HG02884 (cell line): Measurements from ENCODE around the gene MC1R.
"Not testable (repeated sequence)": the region's sequence is repeated elsewhere in the genome, so short reads cannot be mapped to it uniquely, and the experiment has no call there.

Experiments
- ATAC-seq: cut with Tn5 transposase; IDR thresholded peaks from one replicate; pipeline ENCODE4 v1.9.1; 2021; ENCODE audit warnings: mild to moderate bottlenecking, moderate library complexity; ENCODE audit not compliant: unreplicated experiment

MC1R gene

GRCh38 chr16:89957216-89957785 is 38.6 kb downstream of the MC1R start:
- ATAC-seq = no peak

GRCh38 chr16:89958068-89958467 is 39.4 kb downstream of the MC1R start:
- ATAC-seq = no peak

DNA sequence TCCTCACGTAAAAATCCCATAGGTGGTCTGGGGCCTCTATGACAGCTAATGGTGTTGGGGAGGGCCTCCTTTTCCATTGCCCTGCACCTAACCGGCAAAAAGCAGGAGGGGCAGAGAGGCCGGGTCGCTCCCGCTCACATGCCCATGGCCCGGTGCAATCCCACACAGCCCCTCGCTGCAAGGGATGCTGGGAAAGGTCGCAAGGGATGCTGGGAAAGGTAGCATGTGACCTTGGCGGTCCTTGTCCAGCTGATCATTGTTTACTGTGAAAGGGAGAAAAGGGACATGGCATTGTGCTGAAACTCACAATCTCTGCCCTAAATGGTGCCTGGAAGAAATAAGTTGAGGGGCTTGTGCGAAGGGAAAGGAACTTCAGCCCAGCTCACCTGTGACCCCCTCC is 39.9 kb downstream of the MC1R start:
- ATAC-seq = no peak

DNA sequence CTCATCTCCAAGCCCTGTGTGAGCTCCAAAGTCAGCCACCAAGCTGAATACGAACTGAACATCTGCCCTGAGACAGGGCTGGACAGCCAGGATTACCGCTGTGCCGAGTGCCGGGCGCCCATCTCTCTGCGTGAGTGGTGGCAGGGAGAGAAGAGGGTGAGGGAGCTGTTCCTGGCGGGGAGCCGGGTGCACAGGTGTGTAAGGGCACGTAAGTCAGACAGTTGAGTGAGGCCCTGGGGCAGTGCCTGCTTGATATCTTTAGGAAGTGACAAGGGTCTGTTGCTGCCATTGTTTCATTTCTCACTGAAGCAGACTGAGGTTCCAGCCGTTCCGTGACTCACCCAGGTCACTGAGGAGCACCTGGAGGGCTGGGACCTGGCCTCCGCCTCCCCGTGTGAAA is 42.3 kb downstream of the MC1R start:
- no peak for ATAC-seq

DNA sequence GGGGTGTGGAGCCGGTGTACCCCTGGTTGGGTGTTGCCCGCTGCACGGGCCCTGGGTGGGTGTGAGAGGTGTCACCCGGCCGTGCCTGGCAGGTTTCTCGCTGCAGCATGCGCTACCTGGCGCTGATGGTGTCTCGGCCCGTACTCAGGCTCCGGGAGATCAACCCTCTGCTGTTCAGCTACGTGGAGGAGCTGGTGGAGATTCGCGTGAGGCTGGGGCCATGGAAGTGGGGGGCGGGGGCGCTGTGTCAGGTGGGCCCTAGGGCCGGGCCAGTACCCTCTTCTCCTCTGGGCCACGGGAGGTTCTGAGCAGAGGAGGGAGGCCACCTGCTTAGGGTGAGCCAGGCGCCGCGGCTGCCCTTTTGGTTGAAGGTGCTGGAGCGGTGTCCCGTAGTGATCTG is 43.3 kb downstream of the MC1R start:
- no peak for ATAC-seq

- ATAC-seq = no peak
Observed at GRCh38 chr16:89962754-89963498, 44.3 kb downstream of the MC1R start.

GRCh38 chr16:89964201-89964600 is 45.5 kb downstream of the MC1R start:
- no peak for ATAC-seq

DNA sequence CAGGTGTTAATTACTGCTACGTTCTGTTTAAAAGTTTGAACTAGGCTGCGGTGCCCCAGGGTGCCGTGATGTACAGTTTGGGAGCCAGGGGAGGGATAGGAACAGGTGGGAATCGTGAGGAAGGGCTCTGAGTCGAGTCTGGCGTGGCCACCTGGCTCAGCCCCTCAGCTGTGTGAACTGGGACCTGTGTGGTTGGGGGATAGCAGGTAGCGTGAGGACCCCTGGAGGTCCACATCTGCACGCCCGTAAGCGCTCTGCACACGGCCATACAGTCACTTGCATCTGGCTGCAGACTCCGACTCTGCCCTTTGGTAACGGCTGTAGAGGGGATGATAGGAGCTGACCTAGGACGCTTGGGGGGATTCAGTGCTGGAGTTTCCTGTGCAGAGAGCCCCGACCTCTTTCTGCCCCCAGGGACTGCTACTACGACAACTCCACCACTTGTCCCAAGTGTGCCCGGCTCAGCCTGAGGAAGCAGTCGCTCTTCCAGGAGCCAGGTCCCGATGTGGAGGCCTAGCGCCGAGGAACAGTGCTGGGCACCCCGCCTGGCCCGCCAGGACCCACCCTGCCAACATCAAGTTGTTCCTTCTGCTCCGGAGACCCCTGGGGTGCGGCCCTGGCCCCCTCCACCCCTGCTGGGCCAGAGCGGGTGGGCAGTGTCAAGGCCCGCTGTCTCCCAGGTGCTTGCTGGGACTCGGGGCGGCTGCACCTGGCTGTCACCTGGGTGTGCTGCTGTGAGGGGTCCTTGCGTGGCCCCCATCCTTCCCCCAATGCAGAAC is 47.0 kb downstream of the MC1R start:
- ATAC-seq = no peak

- ATAC-seq = no peak
Observed at GRCh38 chr16:89966756-89967155, 48.1 kb downstream of the MC1R start.

- not testable (repeated sequence) for ATAC-seq
Observed at GRCh38 chr16:89967436-89967835, 48.8 kb downstream of the MC1R start.

DNA sequence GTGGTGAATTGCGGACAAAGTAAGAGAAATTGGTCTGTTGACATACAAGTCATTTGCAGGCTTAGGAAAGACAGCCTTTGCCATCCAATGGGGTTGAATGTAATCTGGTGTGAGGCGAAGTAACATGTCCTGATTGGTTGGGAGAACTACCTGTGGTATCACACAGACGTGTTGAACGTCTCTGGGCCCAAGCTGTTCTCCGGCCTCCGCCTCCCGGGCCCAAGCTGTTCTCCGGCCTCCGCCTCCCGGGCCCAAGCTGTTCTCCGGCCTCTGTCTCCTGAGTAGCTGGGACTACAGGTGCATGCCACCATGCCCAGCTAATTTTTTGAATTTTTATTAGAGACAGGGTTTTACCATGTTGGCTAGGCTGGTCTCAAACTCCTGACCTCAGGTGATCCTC is 49.4 kb downstream of the MC1R start:
- ATAC-seq = not testable (repeated sequence)

- no peak for ATAC-seq
Observed at GRCh38 chr16:89969741-89970410, 51.2 kb downstream of the MC1R start.
